PFSK-1 (cell line): ENCODE data around the gene SLC25A39.

Experiments
- FOXP2 ChIP-seq: optimal IDR thresholded peaks from 2 replicates; pipeline ENCODE3; 2011; ENCODE audit warnings: borderline replicate concordance, control low read depth, inconsistent platforms; ENCODE audit not compliant: insufficient read depth; ENCODE audit errors: extremely low read length, extremely low read depth
- POLR2AphosphoS5 ChIP-seq: IDR thresholded peaks from 2 replicates; pipeline ENCODE4 v1.6.1; 2012; ENCODE audit warnings: low read depth, mild to moderate bottlenecking, control low read depth, low read length, moderate library complexity
- REST ChIP-seq, 2 experiments: IDR thresholded peaks; 2 replicates each; pipeline versions ENCODE4 v1.6.1 to v1.8.0; 2011 to 2012; ENCODE audit warnings: low read depth in 2 of 2, low read length in 2 of 2, control low read depth in 1 of 2, inconsistent platforms in 1 of 2, mild to moderate bottlenecking in 1 of 2, moderate library complexity in 1 of 2; ENCODE audit not compliant: insufficient read depth in 1 of 2
- SIN3A ChIP-seq: IDR thresholded peaks from 2 replicates; pipeline ENCODE4 v1.6.1; 2012; ENCODE audit warnings: mild to moderate bottlenecking, low read length, moderate library complexity, borderline replicate concordance; ENCODE audit not compliant: insufficient read depth
- TAF1 ChIP-seq: IDR thresholded peaks from 2 replicates; pipeline ENCODE4 v1.6.1; 2012; ENCODE audit warnings: low read length, control low read depth, borderline replicate concordance; ENCODE audit not compliant: insufficient read depth

- TF ChIP-seq POLR2AphosphoS5: no peak
- TF ChIP-seq TAF1: no peak
- TF ChIP-seq SIN3A: no peak
- no peak for TF ChIP-seq REST (IDR thresholded peaks at IDR 0.05; ENCODE audit: insufficient read depth in 1 of 2, low read depth in 2 of 2, low read length in 2 of 2)
- TF ChIP-seq FOXP2: no peak
Measured at GRCh38 chr17:44272321-44272951, 52.2 kb downstream of the SLC25A39 start.
